H1 (cell line): Measurements from ENCODE around the gene ZNF385B. TPM values are rescaled to one million over a fixed set of nuclear protein-coding genes. Genes with fewer than 3 reads are reported as not detected.

ENCODE experiments used
- JUND ChIP-seq: IDR thresholded peaks from 2 replicates; pipeline ENCODE4 v1.6.1; 2011; ENCODE audit warnings: mild to moderate bottlenecking, improper control_type of control experiment, low read length
- NANOG ChIP-seq: IDR thresholded peaks from 2 replicates; pipeline ENCODE4 v1.6.1; 2011; ENCODE audit warnings: low read length, low read depth, mild to moderate bottlenecking, inconsistent platforms; ENCODE audit not compliant: insufficient read depth, poor library complexity, severe bottlenecking
- RAD21 ChIP-seq, 2 experiments: IDR thresholded peaks in 1 of 2; conservative IDR thresholded peaks in 1 of 2; 2 replicates each; pipeline ENCODE4 v1.6.1; 2011; ENCODE audit warnings: low read depth in 2 of 2, low read length in 2 of 2, improper control_type of control experiment in 1 of 2, inconsistent platforms in 1 of 2, mild to moderate bottlenecking in 1 of 2, moderate library complexity in 1 of 2
- polyA plus RNA-seq, 7 experiments: library from polyadenylated mRNA; depleted of rRNA in 3 of 7; stranded (reverse) in 5 of 7; unstranded in 2 of 7; fragments of >200 nt in 5 of 7; fragments of 200-250 nt in 2 of 7; gene quantifications; 1 replicate in 5 of 7; 2 replicates in 1 of 7; 4 replicates in 1 of 7; pipeline versions ENCODE4 v1.2.1 to v1.2.3, GENCODE V29; 2011 to 2013; ENCODE audit warnings: missing spikeins in 2 of 7, mixed read lengths in 2 of 7
- total RNA-seq: library from RNA; stranded (reverse); fragmentation: NEBNext Ultra II Directional; extraction: Animal tissue kit (Norgen Biotek cat#: 25700); gene quantifications from 2 replicates; pipeline ENCODE4 v1.2.1, GENCODE V29; 2021

The ZNF385B gene
- total and polyA plus RNA-seq, 2 of the 8 experiments (the other 6 are each of a cell fraction or from before 2014, with no cell fraction given) = 1.1 to 3.7 TPM

DNA sequence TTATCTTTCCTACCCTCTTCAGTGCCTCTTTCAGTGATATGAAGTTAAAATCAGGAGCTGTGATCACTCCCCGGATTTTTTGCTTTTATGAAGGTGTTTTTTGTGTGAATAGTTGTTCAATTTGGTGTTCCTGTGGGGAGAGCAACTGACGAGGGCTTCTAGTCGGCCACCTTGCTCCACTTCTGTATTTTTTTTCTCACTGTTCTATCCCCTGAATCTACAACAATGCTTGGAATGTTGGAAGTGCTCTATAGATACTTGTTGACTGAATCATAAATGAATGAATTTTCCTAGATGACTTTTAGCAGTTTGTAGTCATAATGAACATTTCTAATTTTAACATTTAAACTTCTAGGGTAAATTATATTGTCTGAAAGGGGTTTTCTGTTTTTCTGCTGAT is 247.3 kb downstream of the ZNF385B start (continued):
- TF ChIP-seq RAD21 (IDR thresholded peaks at IDR 0.05 in 1 of 2, conservative IDR thresholded peaks at IDR 0.05 in 1 of 2; ENCODE audit: low read depth in 2 of 2, low read length in 2 of 2) (no peak), NANOG (no peak), JUND (no peak)
- TF ChIP-seq, all 59 proteins: peak for 0
